Osteocyte (in vitro differentiated cells): ENCODE data around the gene CAD. TPM values are rescaled to one million over a fixed set of nuclear protein-coding genes. Genes with fewer than 3 reads are reported as not detected.

ENCODE experiments used
- DNase-seq: peaks from one replicate; pipeline ENCODE4 v3.0.0; 2021; ENCODE audit warnings: mixed read lengths; ENCODE audit not compliant: unreplicated experiment; ENCODE audit errors: extremely low spot score
- H3K27ac Mint-ChIP-seq: one replicate; pipeline ENCODE4 v1.8.0; 2021; ENCODE audit warnings: mild to moderate bottlenecking, mixed read lengths; ENCODE audit not compliant: unreplicated experiment
- H3K27me3 Mint-ChIP-seq: one replicate; pipeline ENCODE4 v1.8.0; 2021; ENCODE audit warnings: mixed read lengths; ENCODE audit not compliant: unreplicated experiment
- H3K36me3 Mint-ChIP-seq: one replicate; pipeline ENCODE4 v1.8.0; 2021; ENCODE audit warnings: mixed read lengths; ENCODE audit not compliant: unreplicated experiment
- H3K4me1 Mint-ChIP-seq: one replicate; pipeline ENCODE4 v1.8.0; 2021; ENCODE audit warnings: mixed read lengths; ENCODE audit not compliant: unreplicated experiment
- H3K4me3 Mint-ChIP-seq: one replicate; pipeline ENCODE4 v1.8.0; 2021; ENCODE audit warnings: mild to moderate bottlenecking, moderate library complexity, mixed read lengths; ENCODE audit not compliant: unreplicated experiment
- H3K9me3 Mint-ChIP-seq: one replicate; pipeline ENCODE4 v1.8.0; 2021; ENCODE audit warnings: mixed read lengths; ENCODE audit not compliant: unreplicated experiment
- CTCF ChIP-seq: fragments of 200-600 bp; sonication (generic); IDR thresholded peaks from 2 replicates; pipeline ENCODE4 v1.5.0; 2021; ENCODE audit warnings: antibody characterized with exemption, mild to moderate bottlenecking, moderate library complexity
- total RNA-seq: library from RNA; stranded (reverse); gene quantifications from 2 replicates; pipeline ENCODE4 v1.2.1, GENCODE V29; 2021

Gene CAD
- total RNA-seq, 1 donor from 2014 or later = 72.6 TPM

DNA sequence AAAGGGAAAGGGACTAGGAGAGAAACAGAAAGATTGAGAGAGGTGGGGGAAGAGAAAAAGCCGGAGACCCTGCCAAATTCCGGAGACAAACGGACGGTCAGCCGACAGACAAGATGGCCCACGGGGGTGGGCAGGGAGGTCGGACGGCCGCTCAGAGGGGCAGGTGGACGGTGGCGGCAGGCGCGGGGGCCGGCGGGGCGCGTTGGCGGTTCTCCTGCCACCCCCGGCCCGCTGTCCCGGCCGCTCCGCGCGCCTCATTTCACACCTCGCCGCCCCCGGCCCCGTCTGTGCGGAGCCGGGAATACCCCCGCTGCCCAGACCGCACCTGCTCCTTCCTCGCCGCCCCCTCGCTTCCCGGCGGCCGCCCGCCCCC is 44.7 kb downstream of the CAD start:
- Mint-ChIP-seq H3K27ac (no peak overlapping the region), H3K27me3 (peaks cover 56% of the 10 kb centered on the region), H3K4me3 (peak overlapping the region; percentile 18), H3K9me3 (no peaks in the 10 kb centered on the region), H3K4me1 (peaks cover 25% of the 10 kb centered on the region), H3K36me3 (no peaks in the 10 kb centered on the region)
- no peak for DNase-seq
- no peak for TF ChIP-seq CTCF

GRCh38 chr2:27262379-27263286 is 45.5 kb downstream of the CAD start, which contains the start of gene SLC30A3:
Gene SLC30A3 (minus strand): TSS chr2:27263047. CDS start chr2:27262906, 141 bp downstream.
- Mint-ChIP-seq H3K4me1 (peaks cover 25% of the 10 kb centered on the region), H3K4me3 (peak within 1 kb of the TSS; percentile 75), H3K36me3 (no peaks in the 10 kb centered on the region), H3K9me3 (no peaks in the 10 kb centered on the region), H3K27me3 (peaks cover 53% of the 10 kb centered on the region), H3K27ac (no peak within 1 kb of the TSS)
- peak; percentile 7 for TF ChIP-seq CTCF
- no peak for DNase-seq

GRCh38 chr2:27263287-27264252 is 46.4 kb downstream of the CAD start:
- H3K27ac Mint-ChIP-seq = no peak overlapping the region
- TF ChIP-seq CTCF = no peak
- H3K4me1 Mint-ChIP-seq = peaks cover 25% of the 10 kb centered on the region
- peak overlapping the region; percentile 75 for H3K4me3 Mint-ChIP-seq
- DNase-seq = no peak
- H3K27me3 Mint-ChIP-seq = peaks cover 47% of the 10 kb centered on the region
- no peaks in the 10 kb centered on the region for H3K36me3 Mint-ChIP-seq
- no peaks in the 10 kb centered on the region for H3K9me3 Mint-ChIP-seq

- no peak overlapping the region for H3K27ac Mint-ChIP-seq
- TF ChIP-seq CTCF = no peak
- peak overlapping the region; percentile 75 for H3K4me3 Mint-ChIP-seq
- no peaks in the 10 kb centered on the region for H3K36me3 Mint-ChIP-seq
- H3K4me1 Mint-ChIP-seq = peaks cover 25% of the 10 kb centered on the region
- H3K9me3 Mint-ChIP-seq = no peaks in the 10 kb centered on the region
- no peak for DNase-seq
- H3K27me3 Mint-ChIP-seq = peaks cover 42% of the 10 kb centered on the region
Measured at GRCh38 chr2:27264253-27264752, 47.1 kb downstream of the CAD start.
